HG03095 (cell line): ENCODE results near the gene MID1.
"Not testable (repeated sequence)": the region's sequence is repeated elsewhere in the genome, so short reads cannot be mapped to it uniquely, and the experiment has no call there.

Experiments used
- ATAC-seq: cut with Tn5 transposase; IDR thresholded peaks from one replicate; pipeline ENCODE4 v1.9.1; 2021; ENCODE audit warnings: moderate library complexity; ENCODE audit not compliant: unreplicated experiment

MID1 gene

GRCh38 chrX:10618961-10619360 is 1.4 kb downstream of the MID1 start:
- ATAC-seq, result no peak

- no peak for ATAC-seq
These were observed 2.4 kb downstream of the MID1 start for GRCh38 chrX:10617999-10618351.

- no peak for ATAC-seq
These were observed 3.0 kb downstream of the MID1 start for GRCh38 chrX:10617186-10617998.

- ATAC-seq, result no peak
These were observed 4.2 kb downstream of the MID1 start for GRCh38 chrX:10615931-10616774.

GRCh38 chrX:10612215-10612614 is 8.2 kb downstream of the MID1 start:
- no peak for ATAC-seq

- ATAC-seq, result no peak
These were observed 8.8 kb downstream of the MID1 start for GRCh38 chrX:10611441-10612090.

- ATAC-seq, result no peak
These were observed 12.3 kb downstream of the MID1 start for GRCh38 chrX:10608099-10608498.

- ATAC-seq, result no peak
These were observed 13.2 kb downstream of the MID1 start for GRCh38 chrX:10607233-10607632.

- ATAC-seq, result no peak
These were observed 16.8 kb downstream of the MID1 start for GRCh38 chrX:10603612-10604011.

GRCh38 chrX:10602646-10603045 is 17.7 kb downstream of the MID1 start:
- ATAC-seq, result no peak

- no peak for ATAC-seq
These were observed 19.9 kb downstream of the MID1 start for GRCh38 chrX:10600479-10600878.

GRCh38 chrX:10598540-10598939 is 21.8 kb downstream of the MID1 start:
- no peak for ATAC-seq

GRCh38 chrX:10597871-10598270 is 22.5 kb downstream of the MID1 start:
- no peak for ATAC-seq

GRCh38 chrX:10591363-10592335 is 28.7 kb downstream of the MID1 start:
- ATAC-seq, result no peak

GRCh38 chrX:10589787-10590186 is 30.6 kb downstream of the MID1 start:
- not testable (repeated sequence) for ATAC-seq

GRCh38 chrX:10589098-10589497 is 31.3 kb downstream of the MID1 start:
- no peak for ATAC-seq

- ATAC-seq, result not testable (repeated sequence)
These were observed 35.5 kb downstream of the MID1 start for GRCh38 chrX:10584882-10585281.

GRCh38 chrX:10582945-10583344 is 37.4 kb downstream of the MID1 start:
- ATAC-seq, result no peak

- no peak for ATAC-seq
These were observed 38.1 kb downstream of the MID1 start for GRCh38 chrX:10582215-10582733.
